Stimulated activated CD8-positive, alpha-beta memory T cell treated with anti-CD3 and anti-CD28 coated beads, Interleukin-2, amount 100 ng/mL, for 48 hours (primary cell): Measurements from ENCODE around the gene GTPBP1.

Source experiments
- DNase-seq, 2 donors: peaks; one replicate each; pipeline ENCODE4 v3.0.0-alpha.2; 2020; ENCODE audit warnings: low read depth in 2 of 2

The GTPBP1 gene

DNA sequence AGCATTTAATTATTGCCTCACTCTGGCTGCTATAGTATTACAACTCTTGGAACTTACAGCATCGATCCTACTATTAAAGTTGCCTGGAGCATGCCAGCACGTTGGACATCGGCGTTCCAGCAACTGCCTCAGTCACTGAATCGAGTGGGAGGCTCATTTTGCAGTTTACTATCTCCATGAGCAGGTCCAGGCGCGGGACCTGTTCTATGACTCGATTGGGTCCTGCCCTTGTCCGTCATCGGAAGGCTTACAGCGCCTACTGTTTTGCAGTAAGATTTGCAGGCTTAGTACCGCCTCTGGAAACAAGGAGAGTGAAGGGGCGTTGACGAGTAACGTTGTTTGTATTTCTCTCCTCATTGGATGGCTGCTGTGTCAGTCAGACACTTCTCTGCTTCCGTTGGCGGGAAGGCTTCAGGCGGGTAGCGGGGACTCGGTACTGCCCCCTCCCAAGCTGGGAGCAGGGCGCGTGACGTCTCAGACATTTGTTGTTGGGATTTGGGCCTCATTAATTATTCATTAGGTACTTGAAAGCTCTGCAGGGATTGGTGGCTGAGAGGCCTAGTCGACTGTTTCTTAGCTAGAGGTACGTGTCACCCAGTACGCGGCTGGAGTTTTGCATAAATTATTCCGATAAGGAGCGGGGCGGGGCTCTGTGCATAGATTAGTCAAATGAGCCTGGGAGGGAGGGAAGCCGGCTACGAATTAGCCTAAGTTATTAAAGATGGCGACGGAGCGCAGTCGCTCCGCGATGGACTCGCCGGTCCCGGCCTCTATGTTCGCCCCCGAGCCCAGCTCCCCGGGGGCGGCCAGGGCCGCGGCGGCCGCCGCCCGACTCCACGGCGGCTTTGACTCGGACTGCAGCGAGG lies at the start of gene GTPBP1:
Gene GTPBP1, plus strand, starts transcription at position 710 of the 866 bp plus-strand sequence. Its CDS starts 12 bp downstream, at position 722.
- DNase-seq, result peak; percentile 90 to 91

DNA sequence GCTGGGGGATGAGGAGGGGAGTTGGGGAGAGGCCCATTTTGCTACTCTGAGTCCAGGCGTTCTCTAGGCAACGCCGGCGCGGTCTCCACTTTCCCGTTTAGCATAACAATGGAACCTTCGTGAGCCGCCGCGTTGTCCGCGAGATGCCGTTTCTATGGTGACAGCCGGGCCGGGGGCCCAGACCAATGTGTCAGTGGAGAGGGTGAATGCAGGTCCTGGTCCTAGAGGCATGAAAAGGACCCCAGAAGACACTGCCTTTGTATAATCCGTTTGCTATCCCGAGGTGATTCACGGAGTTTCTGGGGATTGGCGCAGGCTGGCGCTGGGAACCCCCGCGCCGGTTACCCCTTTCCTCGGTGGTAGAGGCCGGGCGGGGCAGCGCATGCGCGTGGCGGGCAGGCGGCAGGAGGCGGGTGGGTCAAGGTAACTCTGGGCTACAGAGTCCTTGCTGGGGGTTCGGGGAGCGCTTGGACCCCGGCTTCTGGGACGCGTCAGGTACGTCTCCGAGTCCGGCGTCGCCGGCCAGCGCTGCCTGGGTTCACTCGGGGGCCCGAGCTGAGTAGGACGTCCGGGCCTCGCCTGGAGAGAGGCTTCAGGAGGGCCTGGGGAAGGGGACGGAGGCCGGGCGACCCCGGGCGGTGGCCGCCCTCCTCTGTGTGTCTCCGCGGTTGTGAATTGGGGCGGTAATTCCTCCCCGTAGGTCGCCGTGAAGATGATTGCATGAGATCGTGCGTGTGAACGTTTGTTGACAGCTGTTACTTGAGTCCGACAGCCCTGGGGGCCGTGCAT lies 49.3 kb upstream of the GTPBP1 start, which contains the start of the genes CBY1 and FAM227A:
Gene CBY1, plus strand, starts transcription at position 383 of the 789 bp plus-strand sequence. CDS start 11,417 bp downstream, outside the sequence.
Gene FAM227A, minus strand, starts transcription at position 137 of the 789 bp plus-strand sequence. CDS start 6,224 bp downstream, outside the sequence.
- DNase-seq, result peak; percentile 72 to 77

DNA sequence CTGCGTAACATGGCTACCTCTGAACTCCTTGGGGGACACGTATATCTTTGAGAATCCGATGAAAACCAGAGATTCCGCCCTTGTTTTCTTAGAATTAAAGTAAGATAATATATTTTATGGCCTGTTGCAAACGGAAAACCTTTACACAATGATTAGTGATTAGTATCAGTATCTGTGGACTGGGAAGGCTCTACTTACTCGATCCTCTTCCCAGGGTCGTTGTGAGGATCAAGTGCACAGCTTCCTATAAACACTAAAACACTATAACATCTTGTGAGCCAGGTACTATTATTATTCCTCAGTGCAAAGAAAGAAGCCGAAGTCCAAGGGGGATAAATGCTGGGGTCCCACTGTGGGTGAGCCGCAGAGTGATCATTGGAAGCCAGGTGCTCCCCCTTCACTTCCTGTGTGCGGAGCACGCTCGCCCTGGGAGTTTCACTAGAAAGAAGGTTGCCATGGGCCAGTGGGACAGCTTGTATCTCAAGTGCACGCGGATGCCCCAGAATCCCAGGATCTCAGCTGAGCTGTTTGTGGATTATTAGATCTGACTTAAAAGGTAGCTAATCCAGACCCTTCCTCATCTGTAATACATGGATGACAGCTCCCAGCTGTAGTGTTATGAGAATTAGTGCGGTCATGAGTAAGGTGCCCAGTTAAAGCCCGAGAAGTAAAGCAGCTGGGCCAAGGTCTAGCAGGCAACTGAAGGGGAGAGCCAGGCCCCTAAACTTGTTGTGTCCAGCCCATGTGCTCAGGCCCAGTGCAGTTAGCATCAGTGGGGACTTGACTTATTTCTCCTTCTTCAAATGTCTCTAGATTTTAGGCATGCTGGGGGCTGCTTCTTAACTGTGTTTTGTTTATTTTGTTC lies 48.5 kb upstream of the GTPBP1 start:
- DNase-seq, result peak; percentile 24 to 34

DNA sequence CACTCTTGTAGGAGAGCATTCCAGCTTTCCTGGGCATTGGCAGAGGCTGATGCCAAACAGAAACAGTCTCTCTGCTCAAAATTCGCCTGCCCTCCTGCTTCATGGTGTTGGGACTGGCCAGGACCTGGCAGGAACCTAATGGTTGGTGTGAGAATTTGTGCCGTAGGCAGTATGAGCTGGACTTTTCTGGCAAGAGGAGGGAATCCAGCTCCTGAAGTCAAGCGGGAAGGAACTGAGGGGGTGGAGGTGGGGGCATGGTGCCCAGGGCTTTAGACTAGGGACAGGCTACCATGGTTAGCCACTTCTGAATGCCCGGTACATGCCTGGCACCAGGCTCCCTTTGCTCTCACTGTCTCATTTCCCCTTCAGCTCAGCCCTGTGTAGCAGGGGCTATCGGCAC lies 30.9 kb upstream of the GTPBP1 start:
- no peak for DNase-seq

DNA sequence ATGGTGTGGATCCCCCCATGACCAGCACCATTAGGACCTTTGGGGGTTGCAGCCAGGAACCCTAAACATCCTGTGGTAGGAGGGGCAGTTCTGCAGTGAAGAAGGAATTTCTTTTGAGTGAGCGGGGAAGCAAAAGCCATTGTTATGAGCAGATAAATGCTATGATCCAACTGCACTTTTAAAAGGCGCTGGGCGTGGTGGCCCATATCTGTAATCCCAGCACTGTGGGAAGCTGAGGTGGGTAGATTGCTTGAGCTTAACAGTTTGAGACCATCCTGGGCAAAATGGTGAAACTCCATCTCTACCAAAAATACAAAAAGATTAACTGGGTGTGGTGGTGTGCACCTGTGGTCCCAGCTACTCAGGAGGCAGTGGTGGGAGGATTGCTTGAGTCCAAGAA lies 29.9 kb upstream of the GTPBP1 start:
- DNase-seq, result no peak

DNA sequence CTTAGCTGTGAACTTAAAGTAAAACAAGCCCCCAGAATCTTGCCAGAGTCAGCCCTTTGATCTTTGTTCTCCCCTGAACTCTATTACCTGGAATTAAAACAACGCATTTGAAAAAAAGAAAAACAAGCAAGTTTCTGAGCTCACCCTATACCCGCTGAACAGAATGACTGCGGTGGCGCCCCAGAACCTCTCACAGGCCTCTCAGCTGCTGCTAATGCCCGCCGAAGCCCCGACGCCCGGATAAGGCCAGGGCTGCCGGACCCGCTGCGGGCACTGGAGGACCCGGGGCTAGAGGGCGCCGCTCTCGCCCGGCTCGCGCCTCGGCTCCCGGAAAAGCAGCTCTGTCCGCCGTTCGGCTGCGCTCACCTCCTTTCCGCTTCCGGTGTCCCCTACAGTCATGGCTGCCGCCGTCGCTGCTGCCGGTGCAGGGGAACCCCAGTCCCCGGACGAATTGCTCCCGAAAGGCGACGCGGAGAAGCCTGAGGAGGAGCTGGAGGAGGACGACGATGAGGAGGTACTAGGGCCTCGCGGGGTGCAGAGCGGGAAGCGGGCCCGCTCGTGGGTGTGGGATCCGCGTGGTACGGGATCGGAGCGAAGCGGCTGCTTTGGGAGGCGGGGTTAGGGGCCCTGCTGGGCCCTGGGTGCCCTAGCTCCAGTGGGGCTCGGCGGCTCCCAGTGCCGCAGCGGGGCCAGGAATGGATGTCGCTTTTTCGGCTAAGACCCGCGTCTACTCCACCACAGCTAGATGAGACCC lies 24.0 kb upstream of the GTPBP1 start, which contains the start of gene TOMM22:
Gene TOMM22, plus strand, starts transcription at position 376 of the 754 bp plus-strand sequence. Its CDS starts 22 bp downstream, at position 398.
- peak; percentile 79 to 82 for DNase-seq

DNA sequence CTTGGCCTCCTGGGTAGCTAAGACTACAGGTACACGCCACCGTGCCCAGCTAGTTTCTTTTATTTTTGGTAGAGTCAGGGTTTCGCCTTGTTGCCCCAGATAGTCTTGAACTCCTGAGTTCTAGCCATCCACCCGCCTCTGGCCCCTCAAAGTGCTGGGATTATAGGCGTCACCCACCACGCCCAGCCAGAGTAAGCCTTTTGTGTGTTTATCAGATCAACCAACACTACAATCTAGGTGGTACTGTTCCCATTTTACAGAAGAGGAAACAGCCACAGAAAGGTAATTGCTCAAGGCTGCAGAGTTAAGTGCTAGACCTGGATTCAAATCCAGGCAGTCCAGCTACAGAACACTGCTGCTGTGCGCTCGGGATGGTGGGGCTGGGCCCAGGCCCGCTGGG lies 20.8 kb upstream of the GTPBP1 start:
- DNase-seq, result no peak

DNA sequence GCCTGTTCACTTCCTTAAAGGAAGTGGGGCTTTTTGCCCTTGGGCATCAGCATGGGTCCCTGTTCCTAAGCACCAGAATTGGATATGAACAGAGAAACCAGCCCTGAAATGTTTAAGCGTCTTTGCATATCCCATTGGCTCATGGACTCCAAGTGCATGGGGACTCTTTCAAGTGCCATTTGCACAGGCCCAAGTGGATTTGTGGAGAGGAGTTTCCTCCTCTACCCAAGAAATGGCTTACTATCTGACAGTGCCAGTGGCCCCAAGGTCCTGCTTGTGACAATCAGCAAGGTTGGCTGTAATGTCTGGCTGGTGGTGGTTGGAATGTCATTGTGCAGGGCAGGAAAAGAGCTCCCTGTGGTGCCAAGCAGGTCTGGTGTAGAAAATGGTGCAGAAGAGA lies 20.0 kb upstream of the GTPBP1 start:
- no peak for DNase-seq

DNA sequence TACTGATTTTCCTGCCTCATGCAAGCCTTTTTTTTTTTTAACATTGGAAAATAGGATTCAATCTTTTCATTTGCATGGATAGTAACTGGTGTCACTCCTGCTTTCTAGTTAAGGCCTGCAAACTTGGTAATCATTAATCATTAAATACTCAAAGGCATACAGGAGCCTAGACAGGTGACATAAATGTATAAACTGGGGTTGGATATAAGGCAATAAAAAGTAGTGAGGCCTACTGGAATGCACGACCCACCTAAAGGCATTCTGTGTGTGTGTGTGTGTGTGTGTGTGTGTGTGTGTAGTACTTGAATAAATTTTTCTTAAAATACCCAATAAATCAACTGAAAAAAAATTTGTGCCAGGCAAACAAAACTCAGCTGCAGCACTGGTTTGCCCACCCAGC lies 16.1 kb upstream of the GTPBP1 start:
- DNase-seq, result no peak

DNA sequence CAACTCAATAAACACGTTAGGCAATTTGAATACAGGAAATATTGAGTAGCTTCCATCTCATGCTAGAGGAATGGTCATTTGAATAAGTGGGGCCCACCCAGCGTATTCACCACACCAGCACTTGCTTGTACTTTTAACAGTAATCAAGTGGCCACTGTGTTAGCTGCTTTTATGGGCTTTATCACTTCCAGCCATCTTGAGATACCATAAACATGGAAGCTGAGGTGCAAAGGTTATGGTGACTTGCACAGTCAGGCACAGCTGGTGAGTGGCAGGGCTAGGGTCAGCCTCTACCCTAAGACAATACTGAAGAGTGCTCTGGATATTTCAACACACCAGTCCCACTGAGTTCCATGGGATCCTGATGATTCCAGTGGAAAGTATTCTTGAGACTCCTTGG lies 11.7 kb upstream of the GTPBP1 start:
- no peak for DNase-seq

DNA sequence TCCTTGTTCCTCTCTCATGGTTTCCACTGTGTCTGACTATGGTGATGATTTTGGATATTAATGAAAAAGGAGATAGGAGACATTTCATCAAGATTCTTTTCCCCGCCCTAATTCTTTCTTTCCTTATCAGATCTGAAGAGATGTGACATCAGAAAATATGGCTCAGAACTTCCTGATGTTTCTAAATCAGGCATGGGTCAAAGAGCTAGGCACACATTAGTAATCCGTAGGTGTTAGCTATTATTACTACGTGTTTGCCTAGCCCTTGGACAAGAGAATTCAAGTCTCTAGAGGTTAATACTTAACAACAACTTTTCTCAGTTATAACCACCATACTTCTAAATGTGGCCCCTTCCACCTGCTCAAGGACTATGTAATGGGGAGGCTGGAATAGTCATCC lies 10.8 kb upstream of the GTPBP1 start:
- DNase-seq, result no peak

DNA sequence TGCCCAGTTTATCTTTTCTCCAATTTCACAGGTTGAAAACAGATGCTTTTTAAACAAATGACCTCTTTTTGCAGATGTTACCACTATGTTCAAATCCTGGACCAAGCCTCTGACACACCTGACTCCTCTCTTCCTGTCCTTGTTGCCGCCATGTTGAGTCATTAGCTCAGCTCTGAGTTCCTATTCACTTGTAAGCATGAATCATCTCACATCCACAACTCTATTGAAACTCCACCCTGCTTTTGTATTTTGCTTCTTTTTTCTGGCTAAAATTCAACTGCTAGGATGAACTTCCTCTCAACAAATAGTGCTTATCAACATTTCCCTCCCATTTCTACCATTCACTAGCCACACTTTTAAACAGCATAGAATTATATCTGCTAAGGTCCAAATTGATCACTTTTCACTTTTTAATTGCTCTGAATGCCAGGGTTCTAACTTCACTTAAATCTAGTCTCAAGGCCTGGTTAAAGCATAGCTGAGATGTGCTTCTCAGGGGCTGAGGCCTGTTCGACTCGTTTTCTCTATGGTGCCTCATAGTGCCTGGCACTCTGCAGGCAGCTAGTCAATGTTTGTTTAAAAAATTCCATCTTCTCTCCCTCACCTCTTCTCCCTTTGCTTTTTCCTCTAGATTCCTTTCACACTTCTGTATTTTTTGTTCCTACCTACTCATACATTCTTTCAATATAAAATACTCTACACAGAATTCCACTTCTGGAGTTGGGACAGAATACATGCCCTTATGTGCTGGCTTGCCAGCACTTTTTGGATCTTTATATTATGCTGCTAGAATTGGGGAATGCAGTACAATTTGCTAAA lies 8.9 kb upstream of the GTPBP1 start:
- no peak for DNase-seq

DNA sequence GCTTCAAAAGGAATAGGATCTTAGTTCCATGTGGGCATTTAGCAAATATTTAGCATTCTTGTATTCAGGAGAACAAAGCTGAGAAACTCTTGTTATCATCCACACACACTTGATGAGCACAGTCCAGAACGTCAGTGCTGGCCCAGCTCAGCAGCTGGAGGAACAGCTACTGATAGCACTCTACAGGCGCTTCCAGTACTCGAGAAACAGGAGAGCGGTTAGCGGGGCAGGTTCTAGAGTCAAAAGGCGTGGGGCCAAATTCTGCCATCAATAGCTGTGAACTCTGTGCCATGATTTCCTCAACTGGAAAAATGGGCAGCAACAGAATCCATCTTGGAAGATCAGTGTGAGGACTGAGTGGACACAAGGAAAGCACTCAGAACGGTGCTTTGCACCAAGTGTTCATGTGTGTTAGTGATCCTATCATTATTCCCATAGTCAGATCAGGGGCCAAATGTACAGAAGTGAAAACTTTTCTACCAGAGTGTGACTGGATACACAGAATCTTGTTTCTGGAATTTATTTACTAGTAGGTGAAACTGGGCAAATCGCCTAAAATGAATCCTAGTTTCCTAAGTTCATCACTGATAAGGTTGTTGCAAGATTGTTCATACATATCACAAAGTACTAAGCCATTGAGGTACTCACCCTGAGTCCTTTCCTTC lies 8.2 kb upstream of the GTPBP1 start:
- no peak for DNase-seq

DNA sequence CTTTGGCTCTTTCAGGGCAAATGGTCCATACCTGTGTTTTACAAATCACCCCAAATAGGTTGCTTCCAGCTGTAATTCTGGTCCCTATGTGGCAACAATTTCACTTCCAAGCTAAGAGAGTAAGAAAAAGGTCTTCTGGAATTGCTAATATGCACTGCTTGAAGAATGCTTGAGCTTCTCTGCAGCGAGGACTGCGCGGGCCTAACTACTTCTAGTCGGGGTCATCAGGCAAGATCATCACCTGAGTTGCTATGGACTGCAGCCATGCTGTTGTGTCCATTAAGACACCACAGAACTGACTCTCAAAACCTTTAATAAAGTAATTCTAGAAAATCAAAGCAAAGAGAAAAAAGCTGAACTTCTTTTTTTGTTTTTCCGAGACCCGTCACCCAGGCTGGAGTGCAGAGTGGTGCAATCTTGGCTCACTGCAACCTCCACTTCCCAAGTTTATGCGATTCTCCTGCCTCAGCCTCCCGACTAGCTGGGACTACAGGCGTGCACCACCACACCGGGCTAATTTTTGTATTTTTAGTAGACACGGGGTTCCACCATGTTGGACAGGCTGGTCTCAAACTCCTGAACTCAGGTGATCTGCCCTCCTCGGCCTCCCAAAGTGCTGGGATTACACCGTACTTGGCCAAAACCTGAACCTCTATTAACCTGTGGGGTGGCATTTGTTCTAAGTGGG lies 7.2 kb upstream of the GTPBP1 start:
- DNase-seq, result no peak

DNA sequence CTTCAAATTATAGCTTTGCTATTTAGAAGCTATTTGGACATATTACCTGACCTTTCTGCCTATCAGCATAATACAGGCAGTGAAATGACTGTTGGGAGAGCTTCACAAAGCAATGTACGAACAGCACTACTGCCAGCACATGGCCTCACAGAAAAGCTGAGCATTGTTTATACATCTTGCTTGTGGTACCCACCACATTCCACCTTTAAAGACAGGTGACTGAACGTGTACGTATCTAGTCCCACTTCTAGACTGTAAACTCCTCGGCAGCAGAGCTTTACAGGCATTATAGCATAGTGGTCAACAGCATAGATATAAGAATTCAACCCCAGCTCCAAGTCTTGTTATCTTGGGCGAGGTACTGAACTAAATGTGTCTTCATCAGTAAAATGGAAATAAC lies 6.6 kb upstream of the GTPBP1 start:
- DNase-seq, result no peak

DNA sequence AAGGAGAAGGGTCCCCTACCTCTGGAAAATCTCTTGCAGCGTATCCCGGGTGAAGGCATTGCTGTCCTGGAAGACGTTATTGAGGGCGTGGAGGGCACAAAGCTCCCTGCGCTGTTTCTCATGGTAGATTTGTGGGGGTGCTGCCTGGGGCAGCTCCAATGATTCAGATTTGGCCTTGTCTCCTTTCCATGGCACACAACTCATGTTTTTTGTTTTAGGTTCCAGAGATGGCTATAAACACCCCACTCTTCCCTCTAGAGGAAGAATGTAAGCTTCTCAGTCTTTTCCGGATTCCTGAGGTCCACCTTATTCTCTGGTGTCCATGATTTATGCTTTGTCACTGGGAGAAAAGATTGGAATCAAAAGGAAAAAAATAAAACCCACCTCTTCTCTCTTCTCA lies 6.0 kb upstream of the GTPBP1 start:
- DNase-seq, result no peak

DNA sequence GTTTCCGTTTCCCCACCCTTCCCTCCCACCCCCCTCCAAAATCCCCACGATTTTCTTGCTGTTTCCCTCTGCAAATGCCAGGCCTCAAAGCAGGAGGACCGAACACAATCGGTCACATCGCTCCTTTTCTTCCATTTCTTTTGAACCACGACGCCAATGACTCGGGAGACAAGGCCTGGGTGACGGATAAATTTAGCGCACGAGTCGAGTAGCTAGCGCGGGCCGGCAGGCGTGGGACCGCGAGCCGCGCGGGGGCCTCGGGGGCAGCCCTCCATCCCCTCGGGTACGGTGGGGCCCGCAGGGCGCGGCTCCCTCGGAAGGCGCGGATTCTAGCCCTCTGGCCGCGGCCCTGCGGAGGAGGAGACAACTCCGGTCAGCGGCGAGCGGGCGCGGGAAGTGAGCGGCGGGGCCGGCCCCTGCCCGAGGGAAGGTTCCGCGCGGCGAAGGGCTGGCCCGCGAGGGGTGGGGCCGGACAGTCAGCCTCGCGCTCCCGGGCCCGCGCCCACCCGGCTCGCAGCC lies 5.4 kb upstream of the GTPBP1 start:
- DNase-seq, result no peak

DNA sequence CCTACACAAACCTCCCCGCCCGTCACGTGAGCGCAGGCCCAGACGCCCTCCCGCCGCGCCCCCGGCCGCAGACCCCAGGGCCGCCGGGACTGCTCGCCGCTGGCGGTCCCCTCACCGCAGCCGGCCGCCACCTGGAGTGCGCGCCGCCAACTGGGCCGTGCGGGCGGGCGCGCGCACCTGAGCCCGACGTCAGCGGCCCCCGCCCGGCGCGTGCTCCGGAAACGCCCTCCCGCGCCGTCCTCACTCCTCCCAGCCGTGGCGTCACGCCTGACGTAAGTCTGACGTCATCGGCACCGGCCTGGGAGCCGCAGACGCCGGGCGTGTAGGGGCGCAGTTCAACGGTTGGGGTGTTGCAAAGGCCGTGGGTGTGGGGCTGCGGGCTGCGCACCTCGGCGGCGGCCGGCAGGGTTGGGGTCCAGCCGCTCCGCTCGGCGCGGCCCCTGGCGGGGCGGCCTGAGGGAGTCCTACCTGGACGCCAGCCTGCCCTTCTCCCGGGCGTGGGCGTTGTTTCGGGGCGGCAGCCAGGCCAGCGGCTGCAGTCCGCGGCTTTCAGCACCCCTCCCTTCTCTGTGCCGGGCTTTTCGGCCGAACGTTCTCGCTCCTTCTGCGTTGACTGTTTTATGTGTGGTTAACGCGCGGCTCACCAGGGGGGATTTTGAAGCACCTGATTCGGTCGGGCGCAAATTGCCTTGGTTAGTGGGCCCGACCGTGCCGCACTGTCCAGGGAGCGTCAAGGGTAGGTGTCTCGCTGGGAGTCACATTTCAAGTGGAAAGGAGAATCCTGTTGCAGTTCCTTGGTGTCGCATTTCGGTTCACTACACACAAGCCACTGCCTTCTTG lies 4.7 kb upstream of the GTPBP1 start, which contains the start of gene JOSD1:
Gene JOSD1, minus strand, starts transcription at position 155 of the 840 bp plus-strand sequence. CDS start 956 bp downstream, outside the sequence.
- DNase-seq, result peak; percentile 97
